GM12892 (cell line): Measurements from ENCODE around the gene EVI5L.
"Not testable (repeated sequence)": the region's sequence is repeated elsewhere in the genome, so short reads cannot be mapped to it uniquely, and the experiment has no call there.

Experiments used
- POLR2A ChIP-seq: IDR thresholded peaks from 2 replicates; pipeline ENCODE4 v1.6.1; 2011; ENCODE audit warnings: low read depth, low read length, control low read depth
- POLR2AphosphoS5 ChIP-seq: IDR thresholded peaks from 2 replicates; pipeline ENCODE4 v1.6.1; 2011; ENCODE audit warnings: low read depth, low read length, control low read depth

GRCh38 chr19:7893362-7894101, 63.5 kb downstream of the EVI5L start:
- TF ChIP-seq POLR2A, POLR2AphosphoS5: not testable (repeated sequence)
